Panc1 (cell line): ENCODE measurements around the gene SIVA1. TPM values are rescaled to one million over a fixed set of nuclear protein-coding genes. Genes with fewer than 3 reads are reported as not detected.

Experiments
- ATAC-seq: fragments of 200-7000 bp; cut with Tn5 transposase; 2 replicates; pipeline ENCODE4 v1.9.1; 2020; ENCODE audit warnings: mild to moderate bottlenecking, moderate library complexity
- BruUV-seq: library from RNA; stranded (reverse); fragments of 400-500 nt; replicated peaks from 2 replicates; lab custom pipeline; 2021; lab: Mats Ljungman, UMichigan
- CTCF ChIA-PET: fragments of 300-600 bp; sonication (Branson Sonifier 250); formaldehyde crosslinking; loops from one replicate; lab custom pipeline; 2022; ENCODE audit warnings: antibody characterized with exemption; lab: Charles Lee
- POLR2A ChIA-PET: fragments of 300-600 bp; sonication (Branson Sonifier 250); formaldehyde crosslinking; loops from one replicate; lab custom pipeline; 2022; ENCODE audit warnings: antibody characterized with exemption; lab: Charles Lee
- DNase-seq: peaks from one replicate; pipeline ENCODE4 v3.0.0-alpha.2; 2010; ENCODE audit warnings: low read depth, low spot score
- H3K27ac ChIP-seq: 2 replicates; pipeline ENCODE4 v1.5.1; 2011; ENCODE audit warnings: mild to moderate bottlenecking, low read length, inconsistent platforms
- H3K27me3 ChIP-seq: fragments of 200-500 bp; sonication (Bioruptor generic); 2 replicates; pipeline ENCODE4 v1.6.0; 2014; ENCODE audit warnings: low read length, inconsistent platforms; ENCODE audit not compliant: control insufficient read depth, insufficient read depth
- H3K36me3 ChIP-seq: fragments of 200-500 bp; sonication (Bioruptor generic); 2 replicates; pipeline ENCODE4 v1.5.1; 2014; ENCODE audit warnings: inconsistent platforms, mild to moderate bottlenecking, low read length, moderate library complexity; ENCODE audit not compliant: control insufficient read depth, insufficient read depth
- H3K4me1 ChIP-seq: 2 replicates; pipeline ENCODE4 v1.5.1; 2011; ENCODE audit warnings: inconsistent platforms, mild to moderate bottlenecking, low read length, moderate library complexity; ENCODE audit not compliant: control insufficient read depth, insufficient read depth
- H3K4me3 ChIP-seq, 2 experiments: 2 replicates each; pipeline ENCODE4 v1.5.1; 2011 to 2012; ENCODE audit warnings: low read depth in 2 of 2, low read length in 2 of 2, mild to moderate bottlenecking in 2 of 2, inconsistent platforms in 1 of 2, moderate library complexity in 1 of 2
- H3K9me3 ChIP-seq: fragments of 200-500 bp; sonication (Bioruptor generic); 2 replicates; pipeline ENCODE4 v1.5.1; 2014; ENCODE audit warnings: low read depth, mild to moderate bottlenecking, inconsistent platforms, low read length, moderate library complexity; ENCODE audit not compliant: control insufficient read depth, insufficient read depth
- POLR2AphosphoS5 ChIP-seq: IDR thresholded peaks from 2 replicates; pipeline ENCODE4 v1.6.1; 2012; ENCODE audit warnings: mild to moderate bottlenecking, low read depth, low read length, moderate library complexity
- SIN3A ChIP-seq: IDR thresholded peaks from 2 replicates; pipeline ENCODE4 v1.6.1; 2012; ENCODE audit warnings: low read depth, mild to moderate bottlenecking, low read length, moderate library complexity, borderline replicate concordance; ENCODE audit not compliant: insufficient read depth
- TCF7L2 ChIP-seq: IDR thresholded peaks from 2 replicates; pipeline ENCODE4 v1.6.1; 2011; ENCODE audit warnings: mild to moderate bottlenecking, low read depth, low read length, inconsistent platforms
- in situ Hi-C: cut with HindIII; loops from 2 replicates; pipeline ENCODE4 v1.10.0; 2016; ENCODE audit warnings: low sequenced_read_pairs, low pct_unique_long_range_greater_than_20kb
- intact Hi-C: fragments of 100-400 bp; cut with micrococcal nuclease; formaldehyde crosslinking; loops from one replicate; pipeline ENCODE4 v1.10.0; 2022; ENCODE audit not compliant: unreplicated experiment
- total RNA-seq: library from RNA; stranded (reverse); gene quantifications from one replicate; pipeline ENCODE4 v1.2.1, GENCODE V29; 2021; ENCODE audit not compliant: unreplicated experiment
- TF ChIP-seq, protein P1 (sequence below), 2 experiments: IDR thresholded peaks; 2 replicates each; pipeline ENCODE4 v1.6.1; 2011 to 2012; ENCODE audit warnings: low read depth in 2 of 2, control low read depth in 1 of 2, low read length in 1 of 2, mild to moderate bottlenecking in 1 of 2, moderate library complexity in 1 of 2; ENCODE audit not compliant: insufficient read depth in 1 of 2
- TF ChIP-seq, protein P2 (sequence below): fragments of 450-650 bp; IDR thresholded peaks from 2 replicates; pipeline ENCODE4 v1.5.1; 2017; ENCODE audit warnings: mild to moderate bottlenecking

Gene SIVA1
- total RNA-seq, 1 experiment from 2014 or later, result 100 TPM

GRCh38 chr14:104805941-104806624, 53.1 kb downstream of the SIVA1 start:
- in situ Hi-C loops, result no loop called here
- POLR2A ChIA-PET, result interaction anchor here (0.6 kb wide), 1 partner anchor 165 kb away, joined by 3 read pairs; no protein-coding TSS in a partner anchor
- Histone ChIP-seq H3K36me3 (no peaks in the 10 kb centered on the region), H3K9me3 (no peaks in the 10 kb centered on the region), H3K27me3 (no peaks in the 10 kb centered on the region), H3K4me3 (no peak overlapping the region), H3K27ac (peak overlapping the region; percentile 63), H3K4me1 (peaks cover 44% of the 10 kb centered on the region)
- TF ChIP-seq, protein P1, sequence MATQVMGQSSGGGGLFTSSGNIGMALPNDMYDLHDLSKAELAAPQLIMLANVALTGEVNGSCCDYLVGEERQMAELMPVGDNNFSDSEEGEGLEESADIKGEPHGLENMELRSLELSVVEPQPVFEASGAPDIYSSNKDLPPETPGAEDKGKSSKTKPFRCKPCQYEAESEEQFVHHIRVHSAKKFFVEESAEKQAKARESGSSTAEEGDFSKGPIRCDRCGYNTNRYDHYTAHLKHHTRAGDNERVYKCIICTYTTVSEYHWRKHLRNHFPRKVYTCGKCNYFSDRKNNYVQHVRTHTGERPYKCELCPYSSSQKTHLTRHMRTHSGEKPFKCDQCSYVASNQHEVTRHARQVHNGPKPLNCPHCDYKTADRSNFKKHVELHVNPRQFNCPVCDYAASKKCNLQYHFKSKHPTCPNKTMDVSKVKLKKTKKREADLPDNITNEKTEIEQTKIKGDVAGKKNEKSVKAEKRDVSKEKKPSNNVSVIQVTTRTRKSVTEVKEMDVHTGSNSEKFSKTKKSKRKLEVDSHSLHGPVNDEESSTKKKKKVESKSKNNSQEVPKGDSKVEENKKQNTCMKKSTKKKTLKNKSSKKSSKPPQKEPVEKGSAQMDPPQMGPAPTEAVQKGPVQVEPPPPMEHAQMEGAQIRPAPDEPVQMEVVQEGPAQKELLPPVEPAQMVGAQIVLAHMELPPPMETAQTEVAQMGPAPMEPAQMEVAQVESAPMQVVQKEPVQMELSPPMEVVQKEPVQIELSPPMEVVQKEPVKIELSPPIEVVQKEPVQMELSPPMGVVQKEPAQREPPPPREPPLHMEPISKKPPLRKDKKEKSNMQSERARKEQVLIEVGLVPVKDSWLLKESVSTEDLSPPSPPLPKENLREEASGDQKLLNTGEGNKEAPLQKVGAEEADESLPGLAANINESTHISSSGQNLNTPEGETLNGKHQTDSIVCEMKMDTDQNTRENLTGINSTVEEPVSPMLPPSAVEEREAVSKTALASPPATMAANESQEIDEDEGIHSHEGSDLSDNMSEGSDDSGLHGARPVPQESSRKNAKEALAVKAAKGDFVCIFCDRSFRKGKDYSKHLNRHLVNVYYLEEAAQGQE (IDR thresholded peaks at IDR 0.05; ENCODE audit: insufficient read depth in 1 of 2, low read depth in 2 of 2, low read length in 1 of 2), result no peak
- TF ChIP-seq TCF7L2, result no peak
- TF ChIP-seq, protein P2, sequence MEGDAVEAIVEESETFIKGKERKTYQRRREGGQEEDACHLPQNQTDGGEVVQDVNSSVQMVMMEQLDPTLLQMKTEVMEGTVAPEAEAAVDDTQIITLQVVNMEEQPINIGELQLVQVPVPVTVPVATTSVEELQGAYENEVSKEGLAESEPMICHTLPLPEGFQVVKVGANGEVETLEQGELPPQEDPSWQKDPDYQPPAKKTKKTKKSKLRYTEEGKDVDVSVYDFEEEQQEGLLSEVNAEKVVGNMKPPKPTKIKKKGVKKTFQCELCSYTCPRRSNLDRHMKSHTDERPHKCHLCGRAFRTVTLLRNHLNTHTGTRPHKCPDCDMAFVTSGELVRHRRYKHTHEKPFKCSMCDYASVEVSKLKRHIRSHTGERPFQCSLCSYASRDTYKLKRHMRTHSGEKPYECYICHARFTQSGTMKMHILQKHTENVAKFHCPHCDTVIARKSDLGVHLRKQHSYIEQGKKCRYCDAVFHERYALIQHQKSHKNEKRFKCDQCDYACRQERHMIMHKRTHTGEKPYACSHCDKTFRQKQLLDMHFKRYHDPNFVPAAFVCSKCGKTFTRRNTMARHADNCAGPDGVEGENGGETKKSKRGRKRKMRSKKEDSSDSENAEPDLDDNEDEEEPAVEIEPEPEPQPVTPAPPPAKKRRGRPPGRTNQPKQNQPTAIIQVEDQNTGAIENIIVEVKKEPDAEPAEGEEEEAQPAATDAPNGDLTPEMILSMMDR, result no peak
- TF ChIP-seq SIN3A, result no peak
- TF ChIP-seq POLR2AphosphoS5, result no peak
- CTCF ChIA-PET, result no interaction called here
- no TSS peak for BruUV-seq
- intact Hi-C loops, result no loop called here
- ATAC-seq (0 out of 2 replicates have a peak, but pooled peaks have one; percentile 18), DNase-seq (no peak)

DNA sequence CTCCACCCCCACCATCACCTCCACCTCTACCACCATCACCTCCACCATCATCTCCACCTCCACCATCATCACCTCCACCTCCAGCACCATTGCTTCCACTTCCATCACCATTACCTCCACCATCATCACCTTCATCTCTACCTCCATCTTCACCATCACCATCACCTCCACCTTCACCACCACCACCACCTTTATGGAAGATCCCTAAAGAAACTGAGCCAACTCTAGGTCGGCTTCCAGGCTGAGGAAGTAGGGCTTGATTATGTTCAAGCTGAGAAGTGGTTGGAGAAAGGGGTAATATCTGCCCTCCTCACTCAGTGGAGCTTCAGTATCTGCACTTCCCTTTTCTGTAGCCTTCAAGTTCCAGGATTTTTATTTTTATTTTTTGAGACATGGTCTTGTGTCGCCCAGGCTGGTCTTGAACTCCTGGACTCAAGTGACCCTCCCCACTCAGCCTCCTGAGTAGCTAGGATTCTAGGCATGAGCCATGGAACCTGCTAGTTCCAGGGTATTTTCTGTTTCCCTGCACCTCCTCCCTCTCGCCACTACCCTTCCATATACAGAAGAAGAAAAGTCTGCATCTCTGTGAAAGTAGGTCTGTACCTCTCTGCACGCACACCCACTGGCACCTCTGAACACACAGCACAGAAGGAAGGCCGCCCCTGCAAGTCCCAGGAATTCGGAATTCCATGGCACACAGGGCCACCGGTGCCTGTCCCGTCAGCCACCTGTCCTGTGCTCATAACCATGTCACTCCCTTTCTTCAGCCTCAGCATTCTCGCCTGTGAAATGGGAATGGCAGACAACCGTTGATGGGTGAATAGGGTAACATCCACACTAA, 53.9 kb downstream of the SIVA1 start:
- TF ChIP-seq, protein P2, result no peak
- TF ChIP-seq, protein P1 (IDR thresholded peaks at IDR 0.05; ENCODE audit: insufficient read depth in 1 of 2, low read depth in 2 of 2, low read length in 1 of 2), result no peak
- no peak for TF ChIP-seq TCF7L2
- no peak for TF ChIP-seq SIN3A
- no peak for TF ChIP-seq POLR2AphosphoS5
- no TSS peak for BruUV-seq
- Histone ChIP-seq H3K4me3 (no peak overlapping the region), H3K9me3 (no peaks in the 10 kb centered on the region), H3K27ac (no peak overlapping the region), H3K4me1 (peaks cover 39% of the 10 kb centered on the region), H3K27me3 (no peaks in the 10 kb centered on the region), H3K36me3 (no peaks in the 10 kb centered on the region)
- DNase-seq (no peak), ATAC-seq (no peak)
- ChIA-PET CTCF (no interaction called here), POLR2A (no interaction called here)
- intact Hi-C loops, result no loop called here
- in situ Hi-C loops, result no loop called here
